NB4 (cell line): Measurements from ENCODE around the gene SHE.
"Not testable (repeated sequence)": the region's sequence is repeated elsewhere in the genome, so short reads cannot be mapped to it uniquely, and the experiment has no call there.

Source experiments
- DNase-seq: peaks from one replicate; pipeline ENCODE4 v3.0.0; 2010; ENCODE audit warnings: low read depth
- H3K4me3 ChIP-seq: one replicate; pipeline ENCODE4 v1.5.1; 2011; ENCODE audit warnings: mild to moderate bottlenecking, low read depth, low read length, moderate library complexity
- MAX ChIP-seq: IDR thresholded peaks from 2 replicates; pipeline ENCODE4 v1.6.1; 2011; ENCODE audit warnings: low read depth, low read length
- MYC ChIP-seq: IDR thresholded peaks from 2 replicates; pipeline ENCODE4 v1.6.1; 2011; ENCODE audit warnings: low read depth, low read length
- POLR2A ChIP-seq: IDR thresholded peaks from 2 replicates; pipeline ENCODE4 v1.6.1; 2011; ENCODE audit warnings: mild to moderate bottlenecking; ENCODE audit not compliant: insufficient read length; ENCODE audit errors: extremely low read depth
- TF ChIP-seq, protein P1 (sequence below): IDR thresholded peaks from one replicate; pipeline ENCODE4 v1.5.1; 2012; ENCODE audit warnings: low read depth, low read length

SHE gene

GRCh38 chr1:154489695-154490274 is 12.4 kb downstream of the SHE start:
- TF ChIP-seq, protein P1, sequence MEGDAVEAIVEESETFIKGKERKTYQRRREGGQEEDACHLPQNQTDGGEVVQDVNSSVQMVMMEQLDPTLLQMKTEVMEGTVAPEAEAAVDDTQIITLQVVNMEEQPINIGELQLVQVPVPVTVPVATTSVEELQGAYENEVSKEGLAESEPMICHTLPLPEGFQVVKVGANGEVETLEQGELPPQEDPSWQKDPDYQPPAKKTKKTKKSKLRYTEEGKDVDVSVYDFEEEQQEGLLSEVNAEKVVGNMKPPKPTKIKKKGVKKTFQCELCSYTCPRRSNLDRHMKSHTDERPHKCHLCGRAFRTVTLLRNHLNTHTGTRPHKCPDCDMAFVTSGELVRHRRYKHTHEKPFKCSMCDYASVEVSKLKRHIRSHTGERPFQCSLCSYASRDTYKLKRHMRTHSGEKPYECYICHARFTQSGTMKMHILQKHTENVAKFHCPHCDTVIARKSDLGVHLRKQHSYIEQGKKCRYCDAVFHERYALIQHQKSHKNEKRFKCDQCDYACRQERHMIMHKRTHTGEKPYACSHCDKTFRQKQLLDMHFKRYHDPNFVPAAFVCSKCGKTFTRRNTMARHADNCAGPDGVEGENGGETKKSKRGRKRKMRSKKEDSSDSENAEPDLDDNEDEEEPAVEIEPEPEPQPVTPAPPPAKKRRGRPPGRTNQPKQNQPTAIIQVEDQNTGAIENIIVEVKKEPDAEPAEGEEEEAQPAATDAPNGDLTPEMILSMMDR, result no peak
- TF ChIP-seq MAX, result no peak
- TF ChIP-seq MYC, result no peak
- TF ChIP-seq POLR2A, result no peak
- no peak overlapping the region for H3K4me3 ChIP-seq
- DNase-seq, result no peak

DNA sequence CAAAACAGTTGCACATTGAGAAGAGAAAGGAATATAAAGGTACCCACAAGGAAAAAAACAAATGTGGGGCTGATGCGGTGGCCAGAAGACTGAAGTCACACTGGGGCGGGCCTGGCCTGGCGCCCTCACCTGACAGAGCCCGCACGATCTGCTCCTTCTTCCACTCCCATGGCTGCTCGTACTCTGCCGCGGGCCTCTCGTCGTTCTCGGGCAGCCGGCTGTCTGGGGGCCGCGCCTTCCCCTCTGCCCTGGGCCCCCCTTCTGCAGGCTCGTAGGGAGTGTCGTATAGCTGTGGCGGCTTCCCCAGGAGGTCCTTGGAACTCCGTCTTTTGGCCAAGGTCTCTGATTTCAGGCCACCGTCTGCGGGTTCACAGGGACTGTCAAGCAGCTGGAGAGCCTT is 13.3 kb downstream of the SHE start:
- no peak for DNase-seq
- no peak overlapping the region for H3K4me3 ChIP-seq
- TF ChIP-seq MAX, result no peak
- TF ChIP-seq, protein P1, result no peak
- no peak for TF ChIP-seq MYC
- no peak for TF ChIP-seq POLR2A

DNA sequence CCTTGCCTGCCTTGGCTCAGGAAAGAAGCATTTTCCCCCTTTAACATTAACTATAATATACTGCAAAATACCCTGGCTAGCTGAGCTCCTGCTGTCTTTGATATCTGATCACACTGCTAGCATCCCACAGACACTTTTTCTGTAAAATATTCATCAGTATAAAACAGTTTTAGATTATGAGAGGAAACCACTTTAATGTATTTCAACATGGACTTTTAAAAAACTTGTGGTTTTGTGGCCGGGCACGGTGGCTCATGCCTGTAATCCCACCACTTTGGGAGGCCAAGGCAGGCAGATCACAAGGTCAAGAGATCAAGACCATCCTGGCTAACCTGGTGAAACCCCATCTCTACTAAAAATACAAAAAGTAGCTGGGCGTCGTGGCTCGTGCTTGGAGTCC is 15.5 kb downstream of the SHE start:
- peak; percentile 52 for DNase-seq
- not testable (repeated sequence) for H3K4me3 ChIP-seq

GRCh38 chr1:154485910-154486496 is 16.2 kb downstream of the SHE start:
- DNase-seq, result no peak
- TF ChIP-seq MYC (no peak), POLR2A (no peak), MAX (no peak)
- TF ChIP-seq, protein P1, result no peak
- H3K4me3 ChIP-seq, result no peak overlapping the region

- peak; percentile 61 for DNase-seq
- H3K4me3 ChIP-seq, result no peak overlapping the region
These were observed 17.1 kb downstream of the SHE start for GRCh38 chr1:154485106-154485505.

More at GRCh38 chr1:154485106-154485505, 17.1 kb downstream of the SHE start:
- no peak for TF ChIP-seq POLR2A
- no peak for TF ChIP-seq MAX
- TF ChIP-seq MYC, result no peak
- TF ChIP-seq, protein P1, result no peak
